WTC11 (cell line): ENCODE data around the gene NIF3L1. TPM values are rescaled to one million over a fixed set of nuclear protein-coding genes. Genes with fewer than 3 reads are reported as not detected.

ENCODE experiments used
- ATF6 ChIP-seq: sonication (generic); formaldehyde crosslinking; IDR thresholded peaks from 2 replicates; pipeline ENCODE4 v1.8.1; 2023; ENCODE audit warnings: mild to moderate bottlenecking, missing genetic modification reagents
- CREB1 ChIP-seq: sonication (generic); formaldehyde crosslinking; IDR thresholded peaks from 2 replicates; pipeline ENCODE4 v1.8.0; 2023; ENCODE audit warnings: mild to moderate bottlenecking, missing genetic modification reagents
- E2F4 ChIP-seq: sonication (generic); formaldehyde crosslinking; IDR thresholded peaks from 2 replicates; pipeline ENCODE4 v1.8.1; 2022; ENCODE audit warnings: low read depth, mild to moderate bottlenecking, moderate library complexity, missing genetic modification reagents, borderline replicate concordance
- E2F5 ChIP-seq: sonication (generic); formaldehyde crosslinking; IDR thresholded peaks from 2 replicates; pipeline ENCODE4 v1.8.1; 2022; ENCODE audit warnings: mild to moderate bottlenecking, moderate library complexity, missing genetic modification reagents
- ELF4 ChIP-seq: sonication (generic); formaldehyde crosslinking; IDR thresholded peaks from 2 replicates; pipeline ENCODE4 v1.8.1; 2022; ENCODE audit warnings: low read depth, mild to moderate bottlenecking, moderate library complexity, missing genetic modification reagents
- FOXJ3 ChIP-seq: sonication (generic); formaldehyde crosslinking; IDR thresholded peaks from 2 replicates; pipeline ENCODE4 v1.9.0; 2021; ENCODE audit warnings: missing genetic modification reagents, mild to moderate bottlenecking, borderline replicate concordance
- FOXK1 ChIP-seq: sonication (generic); formaldehyde crosslinking; IDR thresholded peaks from 2 replicates; pipeline ENCODE4 v1.8.0; 2022; ENCODE audit warnings: mild to moderate bottlenecking, moderate library complexity, missing genetic modification reagents
- GRHL2 ChIP-seq: fragments of 250-450 bp; sonication (Bioruptor Pico); IDR thresholded peaks from 2 replicates; pipeline ENCODE4 v1.8.0; 2022; ENCODE audit warnings: mild to moderate bottlenecking, moderate library complexity; ENCODE audit not compliant: insufficient replicate concordance, severe bottlenecking
- GTF2I ChIP-seq: fragments of 250-450 bp; sonication (Bioruptor Pico); conservative IDR thresholded peaks from 2 replicates; pipeline ENCODE4 v1.4.0; 2021; ENCODE audit warnings: mild to moderate bottlenecking
- HMGA2 ChIP-seq: fragments of 250-450 bp; sonication (Bioruptor Pico); IDR thresholded peaks from 2 replicates; pipeline ENCODE4 v1.4.0; 2021; ENCODE audit warnings: mild to moderate bottlenecking, moderate library complexity
- IRF1 ChIP-seq: sonication (generic); formaldehyde crosslinking; IDR thresholded peaks from 2 replicates; pipeline ENCODE4 v1.8.0; 2023; ENCODE audit warnings: missing genetic modification reagents
- JAZF1 ChIP-seq: fragments of 250-450 bp; sonication (Bioruptor Pico); IDR thresholded peaks from 2 replicates; pipeline ENCODE4 v1.9.0; 2021; ENCODE audit warnings: moderate library complexity, mild to moderate bottlenecking, inconsistent platforms
- JUN ChIP-seq: sonication (generic); formaldehyde crosslinking; IDR thresholded peaks from 2 replicates; pipeline ENCODE4 v1.8.0; 2023; ENCODE audit warnings: mild to moderate bottlenecking, missing genetic modification reagents
- NFE2L1 ChIP-seq: sonication (generic); formaldehyde crosslinking; IDR thresholded peaks from 2 replicates; pipeline ENCODE4 v1.8.1; 2023; ENCODE audit warnings: missing genetic modification reagents
- NFYB ChIP-seq: sonication (generic); formaldehyde crosslinking; conservative IDR thresholded peaks from 2 replicates; pipeline ENCODE4 v1.8.0; 2022; ENCODE audit warnings: low read depth, missing genetic modification reagents
- OVOL2 ChIP-seq: fragments of 250-450 bp; sonication (Bioruptor Pico); IDR thresholded peaks from 2 replicates; pipeline ENCODE4 v1.9.0; 2021; ENCODE audit warnings: mild to moderate bottlenecking, borderline replicate concordance
- PRDM15 ChIP-seq: sonication (generic); formaldehyde crosslinking; IDR thresholded peaks from 2 replicates; pipeline ENCODE4 v1.8.0; 2022; ENCODE audit warnings: missing genetic modification reagents
- STAT6 ChIP-seq: sonication (generic); formaldehyde crosslinking; conservative IDR thresholded peaks from 2 replicates; pipeline ENCODE4 v1.8.1; 2023; ENCODE audit warnings: mild to moderate bottlenecking, low read depth, missing genetic modification reagents, moderate library complexity
- TCF7 ChIP-seq: sonication (generic); formaldehyde crosslinking; IDR thresholded peaks from 2 replicates; pipeline ENCODE4 v1.8.0; 2022; ENCODE audit warnings: mild to moderate bottlenecking, low read depth, missing genetic modification reagents, moderate library complexity
- TP53 ChIP-seq: sonication (generic); formaldehyde crosslinking; IDR thresholded peaks from 2 replicates; pipeline ENCODE4 v1.8.1; 2023; ENCODE audit warnings: mild to moderate bottlenecking, missing genetic modification reagents
- USF1 ChIP-seq: sonication (generic); formaldehyde crosslinking; IDR thresholded peaks from 2 replicates; pipeline ENCODE4 v1.8.0; 2022; ENCODE audit warnings: mild to moderate bottlenecking, missing genetic modification reagents
- ZNF121 ChIP-seq: sonication (generic); formaldehyde crosslinking; IDR thresholded peaks from 2 replicates; pipeline ENCODE4 v1.8.0; 2023; ENCODE audit warnings: missing genetic modification reagents
- ZNF232 ChIP-seq: sonication (generic); formaldehyde crosslinking; IDR thresholded peaks from 2 replicates; pipeline ENCODE4 v1.8.0; 2022; ENCODE audit warnings: mild to moderate bottlenecking, missing genetic modification reagents
- ZNF263 ChIP-seq: sonication (generic); formaldehyde crosslinking; IDR thresholded peaks from 2 replicates; pipeline ENCODE4 v1.8.1; 2022; ENCODE audit warnings: low read depth, mild to moderate bottlenecking, moderate library complexity, missing genetic modification reagents
- ZNF317 ChIP-seq: sonication (generic); formaldehyde crosslinking; IDR thresholded peaks from 2 replicates; pipeline ENCODE4 v1.8.1; 2023; ENCODE audit warnings: low read depth, mild to moderate bottlenecking, moderate library complexity, missing genetic modification reagents, borderline replicate concordance
- total RNA-seq: library from RNA; stranded (reverse); gene quantifications from 3 replicates; pipeline ENCODE4 v1.2.3, GENCODE V29; 2021

The NIF3L1 gene
- total RNA-seq, 1 experiment from 2014 or later = 49.1 TPM

GRCh38 chr2:200864176-200865034 is 24.8 kb upstream of the NIF3L1 start, which contains the start of gene CLK1 (continued):
- TF ChIP-seq GTF2I (CRISPR knock-in tag) = no peak
- TF ChIP-seq OVOL2 (CRISPR knock-in tag) = no peak
- no peak for TF ChIP-seq GRHL2 (CRISPR knock-in tag)
- no peak for TF ChIP-seq TCF7
- TF ChIP-seq ZNF317 (CRISPR knock-in tag) = no peak
- no peak for TF ChIP-seq JAZF1
- TF ChIP-seq CREB1 (CRISPR knock-in tag) = no peak
- no peak for TF ChIP-seq HMGA2
- no peak for TF ChIP-seq NFYB (CRISPR knock-in tag)
- TF ChIP-seq USF1 (CRISPR knock-in tag) = peak; percentile 58
- no peak for TF ChIP-seq E2F4 (CRISPR knock-in tag)
- no peak for TF ChIP-seq ATF6 (CRISPR knock-in tag)
- TF ChIP-seq ZNF263 (CRISPR knock-in tag) = no peak
- peak; percentile 32 for TF ChIP-seq E2F5
- TF ChIP-seq IRF1 (CRISPR knock-in tag) = no peak
- TF ChIP-seq ZNF121 (CRISPR knock-in tag) = no peak
- no peak for TF ChIP-seq ZNF232 (CRISPR knock-in tag)
- no peak for TF ChIP-seq ELF4 (CRISPR knock-in tag)
- TF ChIP-seq STAT6 (CRISPR knock-in tag) = no peak
- no peak for TF ChIP-seq FOXJ3 (CRISPR knock-in tag)
- TF ChIP-seq TP53 = peak; percentile 93
- TF ChIP-seq NFE2L1 = peak; percentile 63; the same call in 1 of the 2 replicates
- TF ChIP-seq PRDM15 = no peak
- TF ChIP-seq FOXK1 (CRISPR knock-in tag) = peak; percentile 96
- no peak; the same call in 1 of the 2 replicates for TF ChIP-seq JUN
